ENCODE results near the gene PHLDB2.

PHLDB2 gene

DNA sequence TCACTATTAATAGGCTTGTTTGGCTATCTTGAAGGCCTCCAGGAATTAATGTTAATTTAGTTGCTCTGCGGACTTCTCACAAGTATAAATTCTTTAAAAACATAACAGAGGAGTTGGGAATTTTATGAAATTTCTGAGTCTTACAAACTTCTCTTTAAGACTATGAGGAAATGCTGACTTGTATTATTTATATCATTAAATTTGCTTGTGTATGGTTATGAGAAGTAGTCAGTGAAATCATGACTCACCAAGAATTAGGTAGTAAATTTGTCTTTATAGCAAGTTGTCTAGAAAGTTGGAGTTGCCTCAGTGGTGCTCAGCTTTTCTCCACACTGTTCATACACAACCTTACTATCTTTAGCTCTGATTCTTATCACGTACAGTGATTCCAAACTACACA, 26.5 kb downstream of the PHLDB2 start:
- DNase-seq = no peak

- no peak for DNase-seq
Observed at GRCh38 chr3:111890051-111890580, 31.1 kb downstream of the PHLDB2 start.

- no peak for DNase-seq
Observed at GRCh38 chr3:111892070-111892469, 33.0 kb downstream of the PHLDB2 start.

DNA sequence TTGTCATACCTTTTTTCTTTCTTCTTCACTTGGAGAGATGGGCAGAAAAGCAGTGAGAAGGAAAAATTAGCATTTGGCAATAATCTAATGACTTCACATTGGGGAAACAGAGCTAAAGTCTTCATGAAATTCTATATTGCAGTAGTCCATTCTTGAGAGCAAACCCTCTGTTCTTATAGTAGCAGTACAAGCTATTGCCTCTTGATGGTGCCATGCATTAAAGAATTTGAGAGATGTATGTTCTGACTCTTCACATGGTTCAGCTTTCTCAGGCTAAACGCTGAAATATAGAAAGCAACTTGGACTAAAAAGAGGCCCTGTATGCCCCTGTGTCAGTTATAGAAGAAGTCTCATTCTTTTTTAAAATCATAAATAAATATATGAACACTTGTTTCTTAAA, 36.0 kb downstream of the PHLDB2 start:
- DNase-seq = no peak

- no peak for DNase-seq
Observed at GRCh38 chr3:111899966-111900365, 40.9 kb downstream of the PHLDB2 start.

DNA sequence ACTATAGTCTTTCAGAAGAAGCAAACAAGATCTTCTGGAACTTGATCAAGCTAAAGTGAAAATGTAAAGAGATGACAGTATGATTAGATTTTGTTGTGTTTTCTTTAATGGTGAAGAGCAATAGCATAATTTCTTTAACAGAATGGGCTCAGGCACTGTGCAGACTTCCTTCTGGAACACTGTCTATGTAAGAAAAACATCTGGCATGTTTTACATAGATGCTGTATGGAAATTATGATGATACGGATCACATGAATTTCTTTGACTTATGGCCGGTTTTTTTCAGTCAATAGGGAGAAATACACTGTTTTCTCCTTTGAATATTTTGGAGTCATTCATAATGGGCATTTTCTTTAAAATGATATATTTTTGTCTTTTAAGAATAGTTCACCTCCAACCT, 42.6 kb downstream of the PHLDB2 start:
- no peak for DNase-seq

DNA sequence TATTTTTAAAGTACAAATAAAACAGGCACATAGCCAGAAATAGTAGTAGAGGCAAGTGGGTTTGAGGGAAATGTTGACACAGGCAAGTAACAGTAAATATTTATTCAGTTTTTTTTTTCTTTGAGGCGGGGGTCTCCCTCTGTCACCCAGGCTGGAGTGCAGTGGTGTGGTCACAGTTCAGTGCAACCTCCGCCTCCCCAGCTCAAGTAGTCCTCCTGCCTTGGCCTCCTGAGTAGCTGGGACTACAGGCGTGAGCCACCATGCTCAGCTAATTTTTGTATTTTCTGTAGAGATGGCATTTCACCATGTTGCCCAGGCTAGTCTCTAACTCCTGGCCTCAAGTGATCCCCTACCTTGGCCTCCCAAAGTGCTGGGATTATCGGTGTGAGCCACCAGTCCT, 43.5 kb downstream of the PHLDB2 start:
- DNase-seq = no peak

DNA sequence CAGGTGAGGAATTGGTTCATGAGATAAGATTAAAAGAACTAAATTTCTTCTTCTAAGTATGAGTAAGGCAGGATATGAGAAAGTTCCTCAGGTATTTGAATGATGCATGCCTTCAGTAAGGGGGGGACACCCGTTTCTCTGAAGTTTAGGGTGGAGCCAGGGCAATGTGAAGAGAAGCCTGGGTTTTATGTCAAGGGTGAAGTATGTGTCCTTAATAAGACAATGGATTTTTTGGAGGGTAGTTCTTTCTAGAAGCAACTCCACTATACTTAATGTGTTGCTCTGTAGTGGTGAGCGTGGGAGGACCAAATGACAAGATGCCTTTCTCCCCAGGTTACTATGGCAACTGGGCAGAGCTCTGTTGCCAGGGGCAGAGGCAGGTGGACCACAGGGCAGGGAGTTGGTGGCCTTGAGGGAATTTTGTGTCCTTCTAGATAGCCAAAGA, 44.0 kb downstream of the PHLDB2 start:
- DNase-seq = no peak

DNA sequence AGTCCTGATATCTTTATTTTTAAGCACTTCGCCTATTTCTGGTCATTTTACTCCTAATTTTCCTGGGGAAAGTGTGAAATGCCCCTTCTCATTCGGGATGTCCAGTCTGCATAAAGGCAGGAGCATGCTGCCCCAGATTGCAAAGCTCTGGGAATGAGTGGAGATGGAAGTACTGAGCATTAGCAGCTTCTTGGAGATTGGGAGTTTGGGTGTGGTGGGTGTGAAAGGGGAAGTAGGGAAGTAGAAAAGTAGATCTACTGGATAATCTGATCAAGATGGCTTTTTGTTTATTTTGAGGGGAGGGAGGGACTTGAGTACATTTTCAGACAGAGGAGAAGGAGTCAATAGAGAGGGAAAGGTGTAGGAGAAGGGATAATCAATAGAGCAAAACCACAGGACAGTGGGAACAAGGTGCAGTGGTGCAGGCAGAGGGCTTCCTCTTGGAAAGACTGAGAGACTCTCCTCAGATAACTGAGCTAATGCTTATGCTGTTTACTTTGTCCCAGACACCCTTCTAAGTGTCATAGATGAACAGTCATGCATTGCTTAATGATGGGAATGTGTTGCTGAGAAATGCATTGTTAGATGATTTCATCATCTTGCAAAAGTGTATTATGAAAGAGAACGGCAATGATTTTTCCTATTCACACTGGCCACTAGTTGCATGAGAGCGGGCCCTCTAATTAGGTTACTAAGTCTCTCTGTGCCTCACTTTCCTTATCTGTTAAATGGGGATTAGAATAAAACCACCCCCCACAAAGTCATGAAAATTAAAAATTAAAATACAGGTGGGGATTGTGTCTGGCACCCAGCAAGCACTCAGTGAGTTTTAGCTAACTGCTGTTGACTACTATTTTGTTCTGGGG, 45.5 kb downstream of the PHLDB2 start:
- DNase-seq = no peak

- no peak for DNase-seq
Observed at GRCh38 chr3:111906656-111907055, 47.6 kb downstream of the PHLDB2 start.

DNA sequence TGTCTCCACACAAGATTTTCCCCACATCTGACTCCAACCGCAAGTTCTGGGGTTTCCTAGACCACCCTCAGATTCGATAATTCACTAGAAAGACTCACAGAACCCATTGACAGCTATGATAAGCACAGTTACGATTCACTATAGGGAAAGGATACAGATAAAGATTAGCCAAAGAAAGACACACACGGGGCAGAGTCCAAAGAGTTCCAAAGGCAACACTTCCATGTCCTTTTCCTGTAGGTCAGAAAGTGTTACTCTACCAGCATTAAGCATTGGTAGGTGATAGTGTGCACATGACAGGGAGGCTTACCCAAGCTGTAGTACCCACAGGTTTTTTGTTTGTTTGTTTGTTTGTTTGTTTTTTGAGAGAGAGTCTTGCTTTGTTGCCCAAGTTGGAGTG, 48.1 kb downstream of the PHLDB2 start:
- no peak for DNase-seq

DNA sequence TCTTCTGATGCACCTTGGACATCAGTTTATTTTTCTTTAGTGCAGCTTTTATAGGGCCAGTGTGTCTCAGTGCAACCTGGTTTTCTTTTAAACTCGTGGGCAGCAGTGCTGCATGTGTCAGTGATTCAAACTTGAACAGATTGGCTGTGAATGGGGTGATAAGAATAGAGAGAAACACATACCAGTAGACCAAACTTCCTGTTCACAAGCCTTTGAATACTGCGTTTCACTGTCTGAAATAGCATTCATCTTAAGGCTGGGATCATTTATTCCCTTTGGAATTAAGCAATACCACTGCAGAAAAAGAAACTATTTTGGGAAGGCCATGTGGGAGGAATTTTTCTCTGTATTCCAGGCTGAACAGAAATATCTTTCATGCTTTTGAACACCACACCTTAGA, 51.7 kb downstream of the PHLDB2 start:
- no peak for DNase-seq

GRCh38 chr3:111911446-111911845, 52.4 kb downstream of the PHLDB2 start:
- DNase-seq = no peak

DNA sequence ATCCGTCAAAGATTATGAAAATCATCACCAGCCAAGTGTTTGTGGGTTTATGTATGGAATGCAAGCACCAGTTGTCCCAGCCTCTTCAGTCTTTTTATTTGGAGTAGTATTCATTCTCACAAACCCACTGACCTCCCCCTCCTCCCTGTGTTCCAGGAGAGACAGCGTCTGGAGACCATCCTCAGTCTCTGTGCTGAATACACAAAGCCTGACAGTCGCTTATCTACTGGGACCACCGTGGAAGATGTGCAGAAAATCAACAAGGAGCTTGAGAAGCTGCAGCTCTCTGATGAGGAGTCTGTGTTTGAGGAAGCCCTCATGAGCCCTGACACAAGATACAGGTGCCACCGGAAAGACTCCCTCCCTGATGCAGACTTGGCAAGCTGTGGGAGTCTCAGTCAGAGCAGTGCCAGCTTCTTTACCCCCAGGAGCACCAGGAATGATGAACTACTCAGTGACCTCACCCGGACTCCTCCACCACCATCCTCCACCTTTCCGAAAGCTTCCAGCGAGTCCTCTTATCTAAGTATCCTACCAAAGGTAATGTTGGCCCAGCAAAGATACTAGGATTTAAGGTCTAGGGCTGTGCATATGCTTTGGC, 54.2 kb downstream of the PHLDB2 start:
- DNase-seq = no peak

DNA sequence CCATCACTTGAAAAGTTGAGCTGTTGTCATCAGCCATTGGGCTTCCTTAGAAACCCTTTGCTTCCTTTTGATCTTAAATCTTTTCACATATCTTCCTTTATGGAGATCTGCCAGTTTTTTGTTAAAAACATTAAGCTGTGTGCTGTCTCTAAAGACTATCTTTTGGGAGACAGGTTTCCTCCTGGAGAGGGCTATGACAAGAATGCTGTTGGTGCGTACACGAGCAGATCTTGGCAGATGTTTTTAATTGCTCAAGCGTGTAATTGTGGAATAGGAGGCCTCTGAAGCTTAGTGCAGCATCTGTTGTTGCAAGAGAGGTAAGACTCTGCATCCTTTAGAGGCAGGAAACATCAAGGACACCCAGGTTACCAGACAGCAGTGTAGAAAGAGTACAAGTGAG, 56.8 kb downstream of the PHLDB2 start:
- no peak for DNase-seq

GRCh38 chr3:111917300-111917699, 58.2 kb downstream of the PHLDB2 start:
- DNase-seq = no peak

DNA sequence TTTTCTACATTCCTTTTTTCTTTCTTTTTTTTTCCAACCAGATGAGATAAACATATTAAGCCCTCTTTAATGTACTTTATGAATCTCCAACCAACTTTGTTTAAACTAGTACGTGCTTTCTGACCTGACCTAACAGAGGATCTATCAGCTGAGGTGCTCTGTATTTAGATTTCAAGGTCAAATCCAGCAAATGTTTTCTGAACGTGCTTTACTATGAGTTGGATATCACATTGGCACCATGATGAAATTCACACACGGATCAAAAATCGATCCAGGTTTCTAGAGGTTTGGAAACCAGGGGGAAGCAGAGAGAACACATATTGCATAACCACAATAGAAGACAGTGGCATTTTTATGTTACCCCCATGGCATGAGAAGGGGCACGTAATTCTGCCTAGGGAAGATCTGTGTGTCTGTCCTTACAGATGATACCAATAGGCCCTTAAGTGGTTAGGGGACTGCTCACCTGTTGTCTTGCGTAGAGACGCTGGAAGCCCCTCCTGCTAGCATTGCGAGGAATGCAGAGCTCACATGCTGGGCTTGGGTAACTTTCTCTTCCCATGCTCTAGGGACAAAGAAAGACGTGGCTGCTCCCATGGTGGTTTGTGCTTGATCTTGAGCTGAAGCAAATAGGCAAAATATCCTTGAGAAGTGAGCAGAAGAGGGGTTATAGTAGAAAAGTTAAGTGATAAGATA, 60.5 kb downstream of the PHLDB2 start:
- DNase-seq = no peak

DNA sequence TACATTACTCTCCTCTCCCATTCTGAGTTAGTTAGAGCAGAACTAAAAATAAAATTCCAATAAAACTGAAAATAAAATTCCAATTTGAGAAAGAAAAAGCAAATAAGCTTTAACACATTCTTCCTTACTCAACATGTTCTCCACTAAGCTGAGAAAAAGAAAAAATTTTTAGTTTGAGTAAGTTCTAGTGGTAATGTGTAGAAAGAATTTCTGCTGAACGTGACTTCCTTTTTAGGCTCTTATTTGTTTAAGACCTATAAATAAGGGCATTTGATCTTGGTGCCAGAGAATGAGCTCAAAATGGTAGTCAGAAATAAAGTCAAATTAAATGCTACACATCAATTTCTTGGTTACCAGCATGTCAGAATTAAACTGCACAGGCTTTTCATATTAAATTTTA, 62.1 kb downstream of the PHLDB2 start:
- no peak for DNase-seq

DNA sequence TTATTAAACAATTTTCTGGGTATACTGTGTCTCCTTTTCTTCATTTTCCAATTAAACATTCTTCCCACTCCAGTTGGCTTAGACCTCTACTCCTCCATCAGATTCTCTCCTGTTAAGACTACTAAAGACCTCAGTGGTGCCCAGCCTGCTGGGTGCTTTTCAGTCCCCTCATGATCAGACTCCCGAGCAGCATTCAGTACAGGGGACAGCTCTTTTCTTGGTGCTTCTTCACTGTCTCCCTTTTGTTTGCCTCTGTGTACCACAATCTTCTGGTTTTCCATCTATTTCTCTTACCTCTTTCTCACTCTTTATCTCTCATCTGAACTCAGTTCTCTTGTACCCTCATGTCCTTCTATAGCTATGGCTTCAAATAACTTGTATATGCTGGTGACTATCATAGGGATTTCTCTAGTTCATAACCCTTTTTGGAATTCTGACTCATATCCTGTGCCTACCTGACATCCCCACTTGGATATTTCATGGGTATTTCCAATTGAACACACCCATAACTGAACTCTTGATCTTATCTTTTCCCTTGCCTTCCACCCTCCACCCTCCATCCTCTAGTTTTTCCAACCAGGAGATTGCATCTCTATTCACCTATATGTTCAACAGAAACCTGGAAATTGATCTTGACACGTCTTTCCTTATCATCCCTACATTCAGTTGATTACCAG, 64.2 kb downstream of the PHLDB2 start:
- no peak for DNase-seq

GRCh38 chr3:111923806-111924205, 64.7 kb downstream of the PHLDB2 start:
- no peak for DNase-seq

- DNase-seq = no peak
Observed at GRCh38 chr3:111924283-111924682, 65.2 kb downstream of the PHLDB2 start.

DNA sequence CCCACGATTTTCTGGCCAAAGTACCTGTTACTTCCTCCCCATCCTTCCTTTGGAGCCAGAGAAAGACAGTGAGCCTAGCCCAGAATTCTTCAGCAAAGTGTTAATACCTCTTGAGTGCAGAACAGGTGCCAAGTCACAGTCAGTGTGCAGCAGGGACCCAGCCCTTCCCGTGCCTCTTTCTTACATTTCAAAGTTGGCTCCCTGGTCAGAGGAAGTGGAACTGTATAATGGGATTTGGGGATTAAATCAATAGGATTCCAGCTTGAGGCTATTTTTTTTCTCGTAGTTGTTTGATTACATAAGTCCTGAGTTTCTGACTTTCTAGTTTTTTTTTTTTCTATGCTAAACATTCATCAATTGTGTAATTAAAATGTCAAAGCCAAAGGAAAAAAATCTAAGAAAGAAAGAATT, 67.2 kb downstream of the PHLDB2 start:
- no peak for DNase-seq

GRCh38 chr3:111928613-111929012, 69.5 kb downstream of the PHLDB2 start:
- no peak for DNase-seq
